Measurements from ENCODE around the gene JARID2.
A peak's percentile ranks its signal among the peaks of the same experiment; 100 is the strongest.

The JARID2 gene

DNA sequence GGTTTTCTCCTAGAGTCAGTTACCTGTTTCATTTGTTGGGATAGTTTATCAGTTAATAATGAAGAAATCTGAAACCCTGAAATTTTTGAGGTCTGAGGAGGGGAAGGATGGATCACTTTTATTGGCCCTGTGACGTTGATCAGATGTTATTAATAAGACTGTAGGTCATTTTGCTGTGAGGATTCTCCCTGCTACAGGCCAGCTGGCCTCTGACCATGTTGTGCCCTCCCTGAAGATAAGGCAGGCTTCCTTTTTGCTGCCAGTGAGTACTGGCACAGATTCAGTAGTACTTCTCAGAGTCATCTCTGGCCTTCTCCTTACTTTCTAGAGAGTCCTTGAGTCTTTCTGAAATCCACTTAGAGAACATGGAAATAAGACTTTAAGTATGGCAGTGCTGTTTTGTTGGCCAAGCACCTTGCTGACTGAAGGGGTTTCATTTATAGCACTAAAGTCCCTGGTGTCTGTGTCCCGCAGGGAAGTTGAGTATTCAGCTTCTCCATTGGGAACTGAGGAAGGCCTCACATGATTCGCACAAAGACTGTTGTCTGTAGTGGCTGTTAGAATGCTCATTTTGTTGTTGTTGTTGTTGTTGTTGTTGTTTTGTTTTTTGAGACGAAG, 214.3 kb downstream of the JARID2 start:
- no peak overlapping the region for H3K4me3 ChIP-seq (ENCODE audit: low read depth, low read length)
- DNase-seq (ENCODE audit: low read depth): no peak
- TF ChIP-seq CTCF (IDR thresholded peaks at IDR 0.05; ENCODE audit: control insufficient read depth, extremely low read depth, insufficient read depth): no peak

- DNase-seq (ENCODE audit: low read depth): no peak
- TF ChIP-seq CTCF (IDR thresholded peaks at IDR 0.05; ENCODE audit: control insufficient read depth, extremely low read depth, insufficient read depth): no peak
- no peak overlapping the region for H3K4me3 ChIP-seq (ENCODE audit: low read depth, low read length)
These were observed 215.5 kb downstream of the JARID2 start for GRCh38 chr6:15461127-15461944.

GRCh38 chr6:15462256-15462655, 216.4 kb downstream of the JARID2 start:
- H3K4me3 ChIP-seq (ENCODE audit: low read depth, low read length): no peak overlapping the region
- TF ChIP-seq CTCF (IDR thresholded peaks at IDR 0.05; ENCODE audit: control insufficient read depth, extremely low read depth, insufficient read depth): no peak
- no peak for DNase-seq (ENCODE audit: low read depth)

DNA sequence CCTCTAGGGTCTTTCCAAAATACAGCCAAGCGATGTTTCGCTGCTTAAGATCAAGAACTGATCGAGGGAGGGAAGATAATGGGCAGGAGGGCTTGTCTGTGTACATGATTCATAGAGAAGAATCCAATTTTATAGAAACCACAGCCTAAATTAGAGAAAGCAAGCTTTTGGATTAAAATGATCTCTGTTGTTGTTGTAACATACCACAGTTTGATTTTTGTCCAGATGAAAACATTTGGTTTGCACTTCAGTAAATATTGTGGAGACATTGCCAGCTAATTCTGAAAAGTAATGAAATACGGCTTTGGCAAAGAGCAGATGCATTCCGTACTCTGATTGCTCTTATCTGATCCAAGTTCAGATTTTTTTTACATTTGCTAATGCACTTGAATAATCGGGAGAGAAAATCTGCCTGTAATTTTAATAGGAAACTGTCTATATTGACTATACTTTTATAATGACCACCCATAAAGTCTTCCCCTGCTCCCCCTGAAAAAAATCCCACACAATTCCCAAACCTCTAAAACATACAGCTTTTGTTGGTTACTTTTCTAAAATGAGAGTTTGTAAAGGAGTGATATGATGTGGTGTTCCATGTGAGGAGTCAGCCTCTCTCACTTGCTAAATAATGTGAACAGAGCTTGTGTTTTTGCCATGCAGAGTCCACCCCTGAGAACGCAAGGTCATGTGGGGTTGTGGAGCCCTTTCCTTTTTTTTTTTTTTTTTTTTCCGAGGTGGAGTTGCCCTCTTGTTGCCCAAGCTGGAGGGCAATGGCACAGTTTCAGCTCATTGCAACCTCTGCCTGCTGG, 217.1 kb downstream of the JARID2 start:
- TF ChIP-seq CTCF (IDR thresholded peaks at IDR 0.05; ENCODE audit: control insufficient read depth, extremely low read depth, insufficient read depth): no peak
- no peak overlapping the region for H3K4me3 ChIP-seq (ENCODE audit: low read depth, low read length)
- no peak for DNase-seq (ENCODE audit: low read depth)

- H3K4me3 ChIP-seq (ENCODE audit: low read depth, low read length): no peak overlapping the region
- no peak for DNase-seq (ENCODE audit: low read depth)
- TF ChIP-seq CTCF (IDR thresholded peaks at IDR 0.05; ENCODE audit: control insufficient read depth, extremely low read depth, insufficient read depth): peak; percentile 61
These were observed 218.4 kb downstream of the JARID2 start for GRCh38 chr6:15464211-15464725.

DNA sequence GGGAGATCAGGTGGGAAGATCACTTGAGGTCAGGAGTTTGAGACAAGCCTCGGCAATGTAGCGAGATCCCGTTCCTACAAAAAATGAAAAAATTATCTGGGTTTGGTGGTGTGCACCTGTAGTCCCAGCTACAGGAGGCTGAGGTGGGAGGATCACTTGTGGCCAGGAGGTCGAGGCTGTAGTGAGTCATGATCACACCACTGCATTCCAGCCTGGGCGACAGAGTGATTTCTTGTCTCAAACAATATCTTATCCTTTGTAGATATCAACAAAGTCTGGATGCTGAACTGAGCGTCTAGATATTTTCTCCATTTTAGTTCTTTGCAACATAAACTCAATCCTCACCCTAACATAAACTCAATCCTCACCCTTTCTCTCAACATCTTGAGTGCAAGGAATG, 219.3 kb downstream of the JARID2 start:
- DNase-seq (ENCODE audit: low read depth): no peak
- TF ChIP-seq CTCF (IDR thresholded peaks at IDR 0.05; ENCODE audit: control insufficient read depth, extremely low read depth, insufficient read depth): no peak
- H3K4me3 ChIP-seq (ENCODE audit: low read depth, low read length): no peak overlapping the region
